HG03045 (cell line): ENCODE results near the gene AMFR.

ENCODE experiments used
- ATAC-seq: cut with Tn5 transposase; IDR thresholded peaks from one replicate; pipeline ENCODE4 v1.9.1; 2021; ENCODE audit warnings: mild to moderate bottlenecking, moderate library complexity; ENCODE audit not compliant: unreplicated experiment

Gene AMFR

GRCh38 chr16:56425439-56425832, at the start of gene AMFR:
TSS of gene AMFR (minus strand) at chr16:56425545. CDS start at chr16:56425327, 218 bp downstream.
- ATAC-seq: peak; percentile 86

- no peak for ATAC-seq
Measured at GRCh38 chr16:56470666-56471065, 45.3 kb upstream of the AMFR start.

GRCh38 chr16:56470232-56470631, 44.9 kb upstream of the AMFR start:
- no peak for ATAC-seq

GRCh38 chr16:56469748-56470147, 44.4 kb upstream of the AMFR start:
- ATAC-seq: no peak

GRCh38 chr16:56468800-56469199, 43.5 kb upstream of the AMFR start:
- no peak for ATAC-seq

- ATAC-seq: no peak
Measured at GRCh38 chr16:56466344-56466743, 41.0 kb upstream of the AMFR start.

- no peak for ATAC-seq
Measured at GRCh38 chr16:56463153-56463552, 37.8 kb upstream of the AMFR start.

- ATAC-seq: no peak
Measured at GRCh38 chr16:56462064-56462796, 36.9 kb upstream of the AMFR start.

GRCh38 chr16:56460101-56460500, 34.8 kb upstream of the AMFR start:
- no peak for ATAC-seq

GRCh38 chr16:56457927-56458470, 32.7 kb upstream of the AMFR start:
- no peak for ATAC-seq

GRCh38 chr16:56451753-56452689, 26.7 kb upstream of the AMFR start:
- ATAC-seq: peak; percentile 35

- ATAC-seq: peak; percentile 98
Measured at GRCh38 chr16:56450986-56451752, 25.8 kb upstream of the AMFR start, which contains the start of the genes NUDT21 and OGFOD1. TSS of gene NUDT21 (minus strand) at chr16:56451332. CDS start at chr16:56451202, 130 bp downstream. TSS of gene OGFOD1 (plus strand) at chr16:56451554. CDS start at chr16:56451613, 59 bp downstream.

GRCh38 chr16:56450275-56450985, 25.1 kb upstream of the AMFR start:
- no peak for ATAC-seq

- ATAC-seq: no peak
Measured at GRCh38 chr16:56448005-56448404, 22.7 kb upstream of the AMFR start.

- ATAC-seq: no peak
Measured at GRCh38 chr16:56447286-56447685, 21.9 kb upstream of the AMFR start.

- ATAC-seq: no peak
Measured at GRCh38 chr16:56438038-56438437, 12.7 kb upstream of the AMFR start.

- no peak for ATAC-seq
Measured at GRCh38 chr16:56436258-56436657, 10.9 kb upstream of the AMFR start.

- ATAC-seq: no peak
Measured at GRCh38 chr16:56428091-56428490, 2.7 kb upstream of the AMFR start.

- ATAC-seq: no peak
Measured at GRCh38 chr16:56426585-56426984, 1.2 kb upstream of the AMFR start.
